Measurements from ENCODE around the gene AKR1B15. TPM values are rescaled to one million over a fixed set of nuclear protein-coding genes. Genes with fewer than 3 reads are reported as not detected.

Gene AKR1B15
- total and polyA plus RNA-seq, 9 of the 15 experiments (the other 6 are each of a cell fraction or from before 2014, with no cell fraction given): not detected

GRCh38 chr7:134553976-134554375 lies 5.1 kb downstream of the AKR1B15 start:
- BruUV-seq (replicated peaks): no TSS peak
- Histone ChIP-seq H3K27ac (ENCODE audit: extremely low read depth, low read depth, low read length) (no peak overlapping the region), H3K9ac (ENCODE audit: insufficient read depth in 1 of 2, low read depth in 2 of 2, low read length in 2 of 2) (no peak overlapping the region), H2AFZ (ENCODE audit: low read depth, low read length) (no peak overlapping the region), H3K9me3 (replicated peaks; ENCODE audit: control insufficient read depth, insufficient read depth, low read depth, low read length) (no peaks in the 10 kb centered on the region), H3K27me3 (ENCODE audit: control insufficient read depth in 2 of 2, insufficient read depth in 2 of 2, low read length in 2 of 2) (peaks cover 64 to 72% of the 10 kb centered on the region in 2 experiments), H3K36me3 (ENCODE audit: control insufficient read depth, insufficient read depth, low read length) (no peaks in the 10 kb centered on the region), H3K9me1 (ENCODE audit: control insufficient read depth, insufficient read depth, low read length) (no peaks in the 10 kb centered on the region), H3K4me3 (no peak overlapping the region), H4K20me1 (replicated peaks; ENCODE audit: control insufficient read depth, insufficient read depth, low read length) (no peaks in the 10 kb centered on the region; the same call in 1 of the 2 replicates), H3K4me1 (replicated peaks in 1 of 2; ENCODE audit: control insufficient read depth in 2 of 2, insufficient read depth in 2 of 2, low read length in 2 of 2) (no peaks in the 10 kb centered on the region), H3K79me2 (ENCODE audit: control insufficient read depth, insufficient read depth, low read length) (no peaks in the 10 kb centered on the region), H3K4me2 (ENCODE audit: insufficient read depth, low read length) (no peak overlapping the region)
- WGBS (ENCODE audit: insufficient coverage, low coverage, missing lambda C conversion rate): 0% methylated on average over 4 of the region's 4 CpGs
- CTCF ChIA-PET (ENCODE audit: low intra/inter-chr PET ratio): interaction anchor here (0.6 kb wide), 1 partner anchor 38 kb away, joined by 3 read pairs; no protein-coding TSS in a partner anchor
- DNase-seq (ENCODE audit: extremely low read depth in 1 of 4, low spot score in 3 of 4) (peak in 1 of 4 experiments; percentile 29), ATAC-seq (peak; percentile 59), FAIRE-seq (peak; percentile 57)
- in situ Hi-C loops (cut with MboI) (no loop called here), intact Hi-C loops (cut with micrococcal nuclease) (loop anchor here (2.0 kb wide), 1 partner anchor 53 kb away; no protein-coding TSS in a partner anchor)
- TF ChIP-seq FOXK2 (conservative IDR thresholded peaks at IDR 0.05 in 1 of 2, IDR thresholded peaks at IDR 0.05 in 1 of 2; ENCODE audit: low read depth in 2 of 2) (0 out of 4 replicates have a peak, but pooled peaks of 1 of the 2 experiments have one; percentile 23), FOXK1 (CRISPR knock-in tag; IDR thresholded peaks at IDR 0.05; ENCODE audit: borderline replicate concordance) (no peak), TCF7 (IDR thresholded peaks at IDR 0.05; ENCODE audit: borderline replicate concordance) (peak; percentile 35; the same call in 1 of the 2 replicates), HMGN3 (IDR thresholded peaks at IDR 0.05; ENCODE audit: borderline replicate concordance, extremely low read depth, insufficient read length, low read depth, low read length) (no peak), CTCFL (IDR thresholded peaks at IDR 0.05; ENCODE audit: borderline replicate concordance, insufficient read depth, low read depth, low read length, poor library complexity, severe bottlenecking) (peak; percentile 6), ZNF316 (IDR thresholded peaks at IDR 0.05) (no peak), CTCF (IDR thresholded peaks at IDR 0.05 in 2 of 3, conservative IDR thresholded peaks at IDR 0.05 in 1 of 3; ENCODE audit: insufficient read depth in 2 of 3, low read depth in 1 of 3, low read length in 3 of 3) (peak; percentile 41 to 58 (median 50); a peak in 4 of 6 replicates), FOXA3 (CRISPR knock-in tag; conservative IDR thresholded peaks at IDR 0.05 in 1 of 2, IDR thresholded peaks at IDR 0.05 in 1 of 2) (0 out of 4 replicates have a peak, but pooled peaks of 1 of the 2 experiments have one; percentile 10), RAD21 (CRISPR knock-in tag; conservative IDR thresholded peaks at IDR 0.05 in 1 of 2, IDR thresholded peaks at IDR 0.05 in 1 of 2) (peak in 1 of 2 experiments; percentile 36; a peak in 1 of 4 replicates), YY1 (IDR thresholded peaks at IDR 0.05; ENCODE audit: borderline replicate concordance in 1 of 3, control insufficient read depth in 1 of 3, extremely low read depth in 1 of 3, insufficient read depth in 3 of 3, insufficient read length in 1 of 3, insufficient replicate concordance in 2 of 3, low read depth in 1 of 3, low read length in 2 of 3) (peak in 1 of 3 experiments; percentile 14)
- POLR2A ChIA-PET: interaction anchor here (1.0 to 1.2 kb wide), 2 partner anchors 19 to 45 kb away, joined by 3 to 4 read pairs; no protein-coding TSS in a partner anchor

All from K562 (cell line).